ENCODE measurements around the gene ARHGEF10L. TPM values are rescaled to one million over a fixed set of nuclear protein-coding genes. Genes with fewer than 3 reads are reported as not detected.
"Not testable (repeated sequence)": the region's sequence is repeated elsewhere in the genome, so short reads cannot be mapped to it uniquely, and the experiment has no call there.

Gene ARHGEF10L
- total RNA-seq, 1 donor from 2014 or later: 59.9 TPM

DNA sequence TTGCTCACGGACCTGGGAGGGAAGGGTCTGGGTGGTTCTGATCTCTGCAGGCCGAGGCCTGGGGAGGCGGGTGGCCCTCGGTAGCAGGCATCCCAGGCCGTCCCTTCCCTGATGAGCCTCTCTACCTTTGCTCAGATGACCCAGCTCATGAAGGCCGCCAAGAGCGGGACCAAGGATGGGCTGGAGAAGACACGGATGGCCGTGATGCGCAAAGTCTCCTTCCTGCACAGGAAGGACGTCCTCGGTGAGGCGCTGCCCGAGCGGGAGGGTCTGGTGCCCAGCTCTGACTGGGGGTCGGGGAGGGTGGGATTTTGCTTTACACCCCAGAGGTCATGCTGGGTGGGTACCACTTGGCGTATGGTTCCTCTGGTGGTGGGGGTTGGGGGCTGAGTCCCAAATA, 76.5 kb downstream of the ARHGEF10L start:
- DNase-seq (ENCODE audit: missing footprints) (no peak), ATAC-seq (no peak)
- intact Hi-C loops (cut with DNase I): loop anchor here (10.0 kb wide), 1 partner anchor 191 kb away; no protein-coding TSS in a partner anchor

DNA sequence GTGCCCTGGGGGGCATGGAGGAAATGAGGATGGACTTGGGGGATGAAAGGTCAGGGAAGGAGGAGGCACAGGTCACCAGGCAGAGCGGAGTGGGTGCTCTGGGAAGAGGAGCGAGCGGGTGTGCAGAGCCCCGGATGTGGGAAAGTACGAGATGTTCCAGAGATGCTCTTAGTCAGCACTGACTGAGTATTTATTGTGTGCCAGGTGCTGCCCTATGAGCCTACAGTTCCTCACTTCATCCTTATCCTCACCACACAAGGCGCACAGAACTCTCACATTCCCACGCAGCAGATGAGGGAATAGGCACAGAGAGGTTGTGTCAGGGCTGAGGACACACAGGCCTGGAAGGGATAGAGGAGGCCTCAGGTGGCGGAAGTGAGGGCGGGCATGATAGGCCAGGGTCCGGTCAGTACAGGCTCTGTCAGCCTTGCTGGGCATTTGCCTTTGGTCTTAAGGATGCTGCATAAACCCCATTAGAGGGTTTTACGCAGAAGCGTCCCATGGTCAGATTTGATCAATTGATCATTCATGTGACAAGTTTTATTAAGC, 77.3 kb downstream of the ARHGEF10L start:
- intact Hi-C loops (cut with DNase I): loop anchor here (10.0 kb wide), 1 partner anchor 192 kb away; no protein-coding TSS in a partner anchor
- no peak for ATAC-seq
- no peak for DNase-seq (ENCODE audit: missing footprints)

DNA sequence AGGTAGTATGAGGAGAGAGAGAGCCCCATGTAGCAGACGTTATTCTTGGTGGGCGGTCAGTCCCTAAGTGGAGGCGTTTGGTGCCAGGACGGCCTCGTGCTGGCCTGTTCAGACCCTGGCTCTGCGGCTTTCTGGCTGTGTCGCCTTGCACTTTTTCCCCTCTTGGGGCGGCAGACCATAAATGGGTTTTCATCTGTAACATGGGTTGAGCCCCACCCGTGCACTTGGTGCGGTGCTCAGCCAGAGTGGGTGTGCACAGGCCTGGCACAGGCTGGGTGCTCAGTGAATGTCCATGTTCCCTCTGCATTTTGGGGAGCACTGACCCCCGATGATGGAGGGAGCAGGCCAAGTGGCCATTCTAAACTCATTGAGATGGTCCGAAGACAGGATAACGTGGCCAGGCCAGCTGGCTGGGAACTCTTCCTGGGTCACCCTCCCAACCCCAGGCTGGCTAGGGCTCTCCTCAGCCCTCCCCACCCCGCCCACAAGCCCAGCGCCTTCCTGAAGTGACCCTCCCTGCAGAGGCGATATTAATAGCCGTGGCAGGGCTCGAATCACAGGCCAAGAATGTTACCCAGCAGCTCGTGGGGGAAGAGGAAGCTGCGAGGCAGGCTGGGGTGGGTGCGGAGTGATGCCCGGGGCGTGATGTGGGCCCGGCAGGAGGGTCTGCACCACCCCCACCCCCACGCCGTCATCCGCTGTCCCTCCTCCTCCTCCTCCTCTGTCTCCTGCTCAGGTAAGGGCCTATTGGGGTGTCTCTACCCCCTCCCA, 78.5 kb downstream of the ARHGEF10L start:
- DNase-seq (ENCODE audit: missing footprints) (no peak), ATAC-seq (peak; percentile 90)
- intact Hi-C loops (cut with DNase I): loop anchor here (10.0 kb wide), 1 partner anchor 193 kb away; no protein-coding TSS in a partner anchor

DNA sequence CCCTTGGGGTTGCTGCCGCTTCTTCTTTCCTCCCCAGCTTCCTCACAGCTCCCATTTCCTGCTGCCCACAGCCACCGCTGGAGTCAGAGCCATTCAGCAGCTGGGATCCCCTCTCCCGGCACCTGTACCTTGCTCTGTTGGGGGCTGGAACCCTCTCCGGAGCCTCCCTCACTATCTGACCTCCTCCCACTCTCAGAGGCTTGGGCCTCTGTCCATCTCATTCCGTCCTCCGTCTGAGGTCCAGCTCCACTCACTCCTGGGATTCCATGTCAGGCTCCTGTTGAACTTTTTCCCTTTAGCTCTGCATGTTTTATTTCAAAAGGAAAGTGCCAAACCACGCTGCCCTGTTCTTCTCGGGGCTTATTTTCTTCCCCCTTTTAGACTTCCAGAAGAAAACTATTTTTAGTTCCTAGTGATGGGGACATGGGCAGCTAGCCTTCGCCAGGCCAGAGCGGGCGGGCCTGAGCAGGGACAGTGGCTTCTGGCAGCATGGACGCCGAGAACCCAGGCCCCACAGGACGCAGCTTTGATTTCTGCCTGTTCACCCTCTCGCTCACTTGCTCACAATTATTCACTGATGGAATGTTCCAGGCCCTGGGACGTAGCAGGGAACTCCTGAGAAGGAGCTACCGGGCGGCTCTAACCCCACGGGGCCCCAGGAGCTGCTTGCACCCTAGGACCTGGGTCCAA, 79.2 kb downstream of the ARHGEF10L start:
- DNase-seq (ENCODE audit: missing footprints) (no peak), ATAC-seq (peak; percentile 59)
- intact Hi-C loops (cut with DNase I): loop anchor here (10.0 kb wide), 1 partner anchor 194 kb away; no protein-coding TSS in a partner anchor

DNA sequence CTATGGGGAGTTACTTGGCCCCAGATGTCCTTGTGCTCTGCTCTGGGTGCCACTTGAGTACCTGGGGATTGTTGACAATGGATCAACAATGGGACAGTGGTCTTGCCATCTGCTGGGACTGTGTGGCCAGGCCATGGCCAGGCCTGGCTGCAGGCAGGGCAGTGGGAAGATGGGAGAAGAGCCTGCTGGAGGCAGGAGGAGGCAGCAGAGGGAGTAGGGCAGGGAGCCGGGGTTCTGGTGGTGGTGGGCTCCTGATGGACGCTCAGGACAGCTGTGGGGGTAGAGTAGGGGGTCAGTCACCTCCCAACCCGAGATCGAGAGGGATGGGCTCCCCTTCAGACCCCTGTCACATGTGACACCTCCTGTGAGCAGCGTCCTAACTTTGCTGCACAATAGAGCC, 81.0 kb downstream of the ARHGEF10L start:
- intact Hi-C loops (cut with DNase I): no loop called here
- DNase-seq (ENCODE audit: missing footprints) (no peak), ATAC-seq (no peak)

DNA sequence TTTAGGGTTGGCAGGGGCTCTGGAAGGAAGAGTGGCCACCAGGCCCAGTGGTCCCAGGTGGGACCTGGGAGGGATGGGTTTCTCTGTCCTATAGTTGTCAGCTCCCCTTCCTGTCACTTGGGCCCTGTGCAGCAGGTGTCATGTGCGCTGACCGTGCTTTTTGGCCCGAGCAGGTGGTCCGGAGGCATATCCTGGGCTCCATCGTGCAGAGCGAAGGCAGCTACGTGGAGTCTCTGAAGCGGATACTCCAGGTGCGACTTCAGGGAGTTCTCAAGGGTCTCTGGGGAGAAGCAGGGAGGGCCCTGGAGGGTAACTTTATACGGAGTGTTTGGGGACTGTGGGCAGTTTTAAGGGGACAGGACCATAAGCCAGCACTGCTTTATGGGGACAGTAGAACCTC, 82.2 kb downstream of the ARHGEF10L start:
- intact Hi-C loops (cut with DNase I): no loop called here
- ATAC-seq (no peak), DNase-seq (ENCODE audit: missing footprints) (no peak)

DNA sequence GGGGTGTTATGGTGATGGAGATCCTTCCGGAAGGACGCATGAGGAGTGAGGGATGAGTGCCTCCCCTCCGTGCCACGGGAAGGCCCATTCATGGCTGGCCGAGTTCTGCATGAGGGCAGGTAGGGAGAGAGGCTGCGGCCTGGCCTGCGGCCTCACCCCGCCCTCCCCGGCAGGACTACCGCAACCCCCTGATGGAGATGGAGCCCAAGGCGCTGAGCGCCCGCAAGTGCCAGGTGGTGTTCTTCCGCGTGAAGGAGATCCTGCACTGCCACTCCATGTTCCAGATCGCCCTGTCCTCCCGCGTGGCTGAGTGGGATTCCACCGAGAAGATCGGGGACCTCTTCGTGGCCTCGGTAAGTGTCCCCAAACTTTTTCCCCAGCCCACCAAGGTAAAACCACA, 83.3 kb downstream of the ARHGEF10L start:
- ATAC-seq (no peak), DNase-seq (ENCODE audit: missing footprints) (no peak)
- intact Hi-C loops (cut with DNase I): no loop called here

DNA sequence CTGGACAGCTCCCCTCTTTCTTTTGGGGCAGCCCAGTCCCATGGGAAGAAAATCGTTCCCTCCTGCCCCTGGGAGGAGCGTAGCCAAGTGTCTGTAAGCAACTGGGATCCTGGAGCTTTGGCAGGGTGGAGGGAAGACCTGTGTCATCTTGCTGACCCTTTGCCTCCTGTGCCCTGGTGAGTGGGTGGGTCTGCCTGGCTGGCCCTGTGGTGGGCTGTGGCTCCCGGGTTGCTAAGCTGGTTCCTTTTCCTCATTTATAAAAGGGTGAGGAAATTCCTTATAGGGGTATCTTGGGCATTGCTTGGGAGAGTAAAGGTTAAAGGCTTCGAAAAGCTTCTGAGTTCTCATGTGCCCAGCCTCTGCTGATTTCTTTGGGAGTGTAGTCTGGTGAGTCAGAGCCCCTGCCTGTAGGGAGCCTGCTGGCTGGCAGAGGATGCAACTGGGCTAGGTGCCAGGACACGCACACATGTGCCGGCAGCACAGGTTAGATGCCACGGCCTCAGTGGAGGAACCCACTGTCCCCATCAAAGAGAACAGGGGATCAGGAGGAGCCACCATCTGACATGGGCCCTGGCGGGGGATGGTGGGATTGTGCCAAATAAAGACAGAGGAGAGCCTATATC, 85.2 kb downstream of the ARHGEF10L start:
- intact Hi-C loops (cut with DNase I): no loop called here
- DNase-seq (ENCODE audit: missing footprints): no peak
- peak; percentile 61 for ATAC-seq

DNA sequence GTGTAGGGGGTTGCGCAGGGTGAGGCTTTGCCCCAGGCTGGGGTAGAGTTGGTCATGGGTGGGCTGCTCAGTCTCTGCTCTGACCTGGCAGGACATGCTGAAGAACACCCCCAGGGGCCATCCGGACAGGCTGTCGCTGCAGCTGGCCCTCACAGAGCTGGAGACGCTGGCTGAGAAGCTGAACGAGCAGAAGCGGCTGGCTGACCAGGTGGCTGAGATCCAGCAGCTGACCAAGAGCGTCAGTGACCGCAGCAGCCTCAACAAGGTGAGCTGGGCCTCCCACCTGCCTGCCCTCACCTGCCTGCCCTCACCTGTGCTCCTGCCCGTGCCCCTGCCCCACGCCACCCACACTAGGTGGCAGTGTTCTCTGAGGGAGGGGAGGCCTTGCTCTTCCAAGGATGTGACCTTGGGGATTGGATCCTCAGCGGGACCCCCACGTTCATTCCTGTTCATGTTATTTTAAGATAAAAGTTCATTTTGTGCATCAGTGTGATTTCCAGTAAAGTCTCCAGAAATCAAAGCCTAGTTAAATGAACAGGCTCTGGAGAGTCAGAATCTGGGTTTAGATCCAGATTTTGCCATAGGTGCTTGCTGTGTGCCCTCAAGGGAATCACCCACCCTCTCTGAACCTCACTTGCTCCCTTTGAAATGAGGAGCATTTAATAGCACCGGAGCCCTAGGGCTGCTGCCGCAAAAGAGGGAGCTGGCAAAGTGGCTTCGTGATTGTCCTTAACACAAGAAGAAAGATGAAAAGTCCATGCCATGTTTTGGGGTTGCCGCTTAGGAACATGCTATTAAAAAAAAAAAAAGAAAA, 87.9 kb downstream of the ARHGEF10L start:
- no peak for DNase-seq (ENCODE audit: missing footprints)
- no peak for ATAC-seq
- intact Hi-C loops (cut with DNase I): no loop called here

DNA sequence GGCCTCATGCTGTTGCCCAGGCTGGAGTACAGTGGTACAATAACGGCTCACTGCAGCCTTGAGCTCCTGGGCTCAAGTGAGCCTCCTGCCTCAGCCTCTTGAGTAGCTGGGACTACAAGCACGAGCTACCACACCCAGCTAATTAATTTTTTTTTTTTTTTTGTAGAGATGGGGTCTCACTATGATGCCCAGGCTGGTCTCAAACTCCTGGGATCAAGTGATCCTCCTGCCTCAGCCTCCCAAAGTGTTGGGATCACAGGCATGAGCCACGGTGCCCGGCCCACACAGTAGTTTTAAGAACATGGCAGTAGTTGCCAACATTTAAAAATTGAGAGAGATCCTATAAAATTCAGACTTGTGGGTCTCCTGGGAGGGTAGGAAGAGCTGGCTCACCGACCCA, 89.5 kb downstream of the ARHGEF10L start:
- intact Hi-C loops (cut with DNase I); DNase-seq (ENCODE audit: missing footprints); ATAC-seq: not testable (repeated sequence)

DNA sequence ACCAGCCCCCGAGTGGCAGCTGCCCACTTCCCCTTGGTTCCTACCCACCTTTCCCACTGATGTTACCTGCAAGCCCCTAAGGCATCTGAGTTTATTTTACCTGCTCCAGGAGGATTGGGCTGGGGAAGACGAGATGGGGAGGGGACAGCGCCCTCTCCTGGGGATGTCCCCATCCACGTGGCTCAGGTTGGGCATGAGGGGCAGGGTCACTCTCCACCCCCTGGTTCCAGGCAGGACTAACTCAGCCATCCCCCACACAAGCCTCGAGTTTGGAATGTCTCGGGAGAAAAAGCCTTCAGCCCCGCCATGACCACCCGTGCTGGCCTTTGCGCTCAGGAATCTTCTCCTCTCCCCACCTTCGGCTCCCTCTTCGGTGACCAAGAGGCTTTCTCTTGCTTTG, 90.0 kb downstream of the ARHGEF10L start:
- DNase-seq (ENCODE audit: missing footprints) (no peak), ATAC-seq (no peak)
- intact Hi-C loops (cut with DNase I): no loop called here

DNA sequence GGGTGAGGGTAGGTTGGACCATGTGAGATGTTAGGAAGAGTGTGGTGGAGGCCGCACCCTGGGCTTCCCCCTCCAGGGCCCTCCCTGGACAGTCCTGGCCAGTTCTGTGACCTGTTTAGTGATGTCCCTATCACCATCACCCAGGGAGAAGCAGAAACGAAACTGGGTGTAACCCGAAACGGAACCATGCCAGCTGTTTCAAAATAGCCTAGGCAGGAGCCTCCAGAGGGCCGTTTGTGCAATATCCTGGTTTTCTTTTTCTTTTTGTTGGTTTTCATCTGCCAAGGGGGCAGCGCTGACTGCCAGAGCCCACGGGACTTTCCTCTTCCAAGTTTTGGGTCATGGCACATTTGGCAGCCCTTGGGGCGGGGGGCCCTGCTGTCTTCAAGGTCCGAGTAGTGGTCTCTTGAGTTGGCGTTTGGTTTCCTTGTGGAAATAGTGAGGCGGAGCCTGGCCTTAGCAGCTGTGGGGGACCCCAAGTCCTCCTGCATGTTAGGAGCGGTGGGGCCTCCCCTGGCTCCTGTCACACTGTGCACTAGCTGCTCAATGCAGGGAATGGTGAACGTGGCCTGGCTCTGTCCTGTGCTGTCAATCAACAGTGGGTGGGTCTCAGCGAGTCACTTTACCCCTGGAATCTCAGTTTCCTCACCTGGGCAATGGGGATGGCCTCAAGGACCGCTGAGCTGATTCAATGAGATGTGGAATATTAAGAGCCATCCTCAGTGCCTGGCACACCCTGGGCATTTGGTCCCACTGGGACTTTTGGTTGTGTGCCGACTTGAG, 90.7 kb downstream of the ARHGEF10L start:
- no peak for DNase-seq (ENCODE audit: missing footprints)
- intact Hi-C loops (cut with DNase I): no loop called here
- ATAC-seq: peak; percentile 89

DNA sequence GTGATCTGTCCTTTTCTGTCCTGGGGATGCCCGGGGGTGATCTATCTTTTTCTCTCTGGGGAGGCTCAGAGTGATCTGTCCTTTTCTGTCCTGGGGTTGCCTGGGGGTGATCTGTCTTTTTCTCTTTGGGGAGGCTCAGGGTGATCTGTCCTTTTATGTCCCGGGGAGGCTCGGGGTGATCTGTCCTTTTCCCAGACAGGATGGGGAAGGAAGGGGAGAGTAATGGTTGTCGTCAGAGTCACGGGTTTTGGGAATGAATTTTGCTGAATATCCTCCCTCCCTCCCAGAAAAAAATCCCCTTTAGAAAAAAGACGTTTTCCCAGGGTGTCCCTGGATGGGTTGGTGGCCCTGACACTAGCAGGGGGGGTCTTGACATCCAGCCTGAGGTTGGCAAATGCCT, 91.5 kb downstream of the ARHGEF10L start:
- DNase-seq (ENCODE audit: missing footprints) (no peak), ATAC-seq (no peak)
- intact Hi-C loops (cut with DNase I): no loop called here

DNA sequence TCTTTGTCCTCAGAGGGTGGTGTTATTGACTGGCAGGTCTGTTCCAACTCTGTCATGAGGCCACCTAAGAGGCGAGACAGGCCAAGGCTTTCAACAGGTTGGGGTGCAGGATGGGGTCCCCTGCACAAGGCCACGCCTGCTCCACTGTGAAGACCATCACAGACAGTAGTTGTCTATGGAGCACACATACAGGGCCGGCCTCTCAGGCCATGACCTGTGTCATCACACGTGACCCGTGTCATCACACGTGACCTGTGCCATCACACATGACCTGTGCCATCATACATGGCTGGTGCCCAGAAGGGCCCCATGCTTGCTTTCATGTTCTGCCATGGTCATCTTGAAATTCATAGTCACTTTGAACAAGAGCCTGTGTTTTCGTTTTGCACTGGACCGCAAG, 91.9 kb downstream of the ARHGEF10L start:
- intact Hi-C loops (cut with DNase I): no loop called here
- ATAC-seq (no peak), DNase-seq (ENCODE audit: missing footprints) (no peak)

DNA sequence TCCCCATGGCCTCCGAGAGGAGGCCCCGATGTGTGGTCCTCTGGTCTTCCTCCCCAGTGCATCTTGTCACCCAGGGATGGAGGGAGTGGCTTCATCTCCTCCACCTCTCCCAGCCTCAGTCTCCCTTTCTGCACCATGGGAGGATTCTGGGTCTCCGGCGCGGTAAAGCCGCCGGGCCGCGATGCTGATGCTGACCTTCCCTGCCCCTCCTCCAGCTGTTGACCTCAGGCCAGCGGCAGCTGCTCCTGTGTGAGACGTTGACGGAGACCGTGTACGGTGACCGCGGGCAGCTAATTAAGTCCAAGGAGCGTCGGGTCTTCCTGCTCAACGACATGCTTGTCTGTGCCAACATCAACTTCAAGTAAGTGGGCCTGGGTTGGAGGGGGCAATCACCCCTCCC, 92.6 kb downstream of the ARHGEF10L start:
- DNase-seq (ENCODE audit: missing footprints) (no peak), ATAC-seq (no peak)
- intact Hi-C loops (cut with DNase I): no loop called here

DNA sequence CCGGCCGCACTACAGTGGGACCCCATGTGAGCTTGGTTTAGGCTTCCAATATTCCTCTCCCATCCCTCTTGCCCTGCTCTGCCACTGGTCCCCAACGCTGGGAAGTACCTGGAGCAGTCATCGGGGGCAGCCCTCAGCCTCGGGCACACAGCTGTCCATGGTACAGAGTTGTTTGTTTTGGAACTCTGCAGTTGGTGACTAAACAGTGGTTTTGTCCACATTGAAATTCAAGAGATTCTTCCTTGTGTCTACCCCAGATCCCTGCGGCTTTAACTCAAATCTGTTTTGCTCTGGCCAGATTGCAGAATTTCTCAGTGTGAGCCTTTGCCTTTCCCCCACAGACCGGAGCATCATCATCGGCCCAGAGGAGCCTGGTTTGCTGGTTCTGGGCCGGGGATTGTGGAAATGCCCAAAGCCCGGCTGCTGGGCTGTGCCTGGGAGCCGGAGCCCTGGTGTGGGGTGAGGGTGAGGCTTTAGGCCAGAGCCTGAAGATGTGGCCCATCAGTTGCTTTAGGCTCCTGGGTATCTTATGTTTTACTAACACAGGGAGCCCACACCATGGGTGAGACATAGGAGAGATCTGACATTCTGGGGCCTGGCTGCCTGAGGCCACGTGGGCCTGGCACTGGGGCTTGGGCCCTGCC, 93.2 kb downstream of the ARHGEF10L start:
- DNase-seq (ENCODE audit: missing footprints) (no peak), ATAC-seq (no peak)
- intact Hi-C loops (cut with DNase I): no loop called here

DNA sequence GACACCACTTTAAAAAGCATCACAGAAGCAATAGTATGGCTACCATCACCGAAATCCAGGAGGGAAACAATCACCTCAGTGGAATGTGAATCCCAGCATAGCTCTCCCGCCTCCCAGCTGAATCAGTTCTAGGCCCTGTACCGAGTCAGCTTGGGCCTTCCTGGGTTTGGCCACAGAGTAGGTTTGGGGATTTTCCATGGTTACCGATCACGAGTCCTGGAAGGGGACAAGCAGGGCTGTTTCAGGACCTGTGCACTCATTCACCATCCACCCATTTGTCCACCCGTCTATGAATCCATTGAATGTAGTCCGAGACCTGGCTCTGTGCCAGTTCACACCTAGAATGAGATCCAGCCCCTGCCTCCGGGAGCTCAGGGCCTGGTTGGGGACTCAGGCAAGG, 94.2 kb downstream of the ARHGEF10L start:
- no peak for ATAC-seq
- intact Hi-C loops (cut with DNase I): no loop called here

DNA sequence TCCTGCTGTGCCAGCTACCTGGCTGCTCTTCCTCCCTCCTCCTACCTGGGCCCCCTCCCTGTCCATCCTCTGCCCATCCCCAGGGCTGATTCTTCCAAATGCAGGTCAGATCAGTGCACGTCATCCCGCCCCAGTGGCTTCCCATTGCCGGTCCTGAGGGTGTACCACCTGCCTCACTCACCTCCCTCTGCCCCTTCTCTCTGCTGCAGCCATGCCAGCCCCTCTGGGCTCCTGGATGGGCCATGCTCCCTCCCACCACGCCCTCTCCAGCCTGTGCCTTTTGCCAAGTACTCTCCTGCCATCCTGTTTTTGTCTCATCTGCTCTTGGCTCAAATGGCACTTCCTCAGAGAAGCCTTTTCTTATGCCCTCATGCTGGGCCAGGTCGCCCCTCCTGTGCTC, 95.8 kb downstream of the ARHGEF10L start:
- intact Hi-C loops (cut with DNase I): no loop called here
- no peak for DNase-seq (ENCODE audit: missing footprints)
- no peak for ATAC-seq

More for the DNA sequence above, 94.2 kb downstream of the ARHGEF10L start:
- no peak for DNase-seq (ENCODE audit: missing footprints)
